ENCODE data around the gene SPI1. TPM values are rescaled to one million over a fixed set of nuclear protein-coding genes. Genes with fewer than 3 reads are reported as not detected.

Gene SPI1
- total and polyA plus RNA-seq, 2 donors (not counting 1 experiment from before 2014, with no cell fraction given) = 98.3 to 119 TPM

- no peak overlapping the region for H3K9ac ChIP-seq (ENCODE audit: low read length)
- no peak overlapping the region for H3K4me2 ChIP-seq (replicated peaks; ENCODE audit: low read depth, low read length, poor library complexity, severe bottlenecking)
- peaks cover 31% of the 10 kb centered on the region for H3K79me2 ChIP-seq (ENCODE audit: control insufficient read depth, insufficient read depth, low read length)
- Mint-ChIP-seq H3K27me3 (no peaks in the 10 kb centered on the region), H3K27ac (peak overlapping the region; percentile 74), H3K4me3 (no peak overlapping the region), H3K4me1 (peaks cover 49% of the 10 kb centered on the region), H3K9me3 (ENCODE audit: insufficient read depth) (no peaks in the 10 kb centered on the region)
- H3K9me3 ChIP-seq (ENCODE audit: control extremely low read depth in 1 of 3, control insufficient read depth in 2 of 3, insufficient read depth in 1 of 3, low read length in 2 of 3) = no peaks in the 10 kb centered on the region
- no peak overlapping the region for H3K4me3 ChIP-seq (ENCODE audit: control extremely low read depth in 1 of 5, extremely low read depth in 1 of 5, insufficient read depth in 1 of 5, low read depth in 2 of 5, low read length in 4 of 5)
- H3K27ac ChIP-seq (ENCODE audit: low read length in 2 of 2) = no peak overlapping the region
- ATAC-seq (ENCODE audit: low read depth) (no peak), DNase-seq (peak; percentile 1)
- peaks cover 35 to 56% of the 10 kb centered on the region in 2 donors for H3K4me1 ChIP-seq (ENCODE audit: control insufficient read depth in 2 of 2, insufficient read depth in 2 of 2, low read length in 2 of 2)
- CTCF ChIA-PET = interaction anchor here (0.8 to 5.7 kb wide), 4 partner anchors 12 to 17 kb away, joined by 3 to 72 read pairs (median 9); partner anchors contain the start of gene SPI1
- H3K36me3 ChIP-seq (replicated peaks in 1 of 2; ENCODE audit: control extremely low read depth in 1 of 2, control insufficient read depth in 1 of 2, extremely low read depth in 1 of 2, insufficient read depth in 2 of 2, low read length in 1 of 2) = no peaks in the 10 kb centered on the region
- TF ChIP-seq EZH2 (IDR thresholded peaks at IDR 0.05; ENCODE audit: borderline replicate concordance, insufficient read depth, low read depth, low read length, poor library complexity, severe bottlenecking) = no peak
- TF ChIP-seq, protein P1, sequence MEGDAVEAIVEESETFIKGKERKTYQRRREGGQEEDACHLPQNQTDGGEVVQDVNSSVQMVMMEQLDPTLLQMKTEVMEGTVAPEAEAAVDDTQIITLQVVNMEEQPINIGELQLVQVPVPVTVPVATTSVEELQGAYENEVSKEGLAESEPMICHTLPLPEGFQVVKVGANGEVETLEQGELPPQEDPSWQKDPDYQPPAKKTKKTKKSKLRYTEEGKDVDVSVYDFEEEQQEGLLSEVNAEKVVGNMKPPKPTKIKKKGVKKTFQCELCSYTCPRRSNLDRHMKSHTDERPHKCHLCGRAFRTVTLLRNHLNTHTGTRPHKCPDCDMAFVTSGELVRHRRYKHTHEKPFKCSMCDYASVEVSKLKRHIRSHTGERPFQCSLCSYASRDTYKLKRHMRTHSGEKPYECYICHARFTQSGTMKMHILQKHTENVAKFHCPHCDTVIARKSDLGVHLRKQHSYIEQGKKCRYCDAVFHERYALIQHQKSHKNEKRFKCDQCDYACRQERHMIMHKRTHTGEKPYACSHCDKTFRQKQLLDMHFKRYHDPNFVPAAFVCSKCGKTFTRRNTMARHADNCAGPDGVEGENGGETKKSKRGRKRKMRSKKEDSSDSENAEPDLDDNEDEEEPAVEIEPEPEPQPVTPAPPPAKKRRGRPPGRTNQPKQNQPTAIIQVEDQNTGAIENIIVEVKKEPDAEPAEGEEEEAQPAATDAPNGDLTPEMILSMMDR (IDR thresholded peaks at IDR 0.05) = no peak
- 99% methylated on average over 6 of the region's 6 CpGs for WGBS (ENCODE audit: insufficient coverage)
- no peak overlapping the region for H2AFZ ChIP-seq (ENCODE audit: insufficient read depth, low read depth, low read length, poor library complexity, severe bottlenecking)
- POLR2A ChIA-PET = interaction anchor here (0.8 to 2.2 kb wide), 4 partner anchors 10 to 143 kb away, joined by 3 to 7 read pairs (median 4); partner anchors contain the start of gene SPI1
- H4K20me1 ChIP-seq (ENCODE audit: control insufficient read depth, insufficient read depth, low read length, poor library complexity, severe bottlenecking) = no peaks in the 10 kb centered on the region
- no peaks in the 10 kb centered on the region for H3K27me3 ChIP-seq (replicated peaks in 1 of 4; ENCODE audit: control extremely low read depth in 1 of 4, control insufficient read depth in 3 of 4, insufficient read depth in 4 of 4, low read length in 3 of 4)
- intact Hi-C loops (cut with micrococcal nuclease) = no loop called here
Measured at GRCh38 chr11:47390422-47390760, 12.0 kb upstream of the SPI1 start.

DNA sequence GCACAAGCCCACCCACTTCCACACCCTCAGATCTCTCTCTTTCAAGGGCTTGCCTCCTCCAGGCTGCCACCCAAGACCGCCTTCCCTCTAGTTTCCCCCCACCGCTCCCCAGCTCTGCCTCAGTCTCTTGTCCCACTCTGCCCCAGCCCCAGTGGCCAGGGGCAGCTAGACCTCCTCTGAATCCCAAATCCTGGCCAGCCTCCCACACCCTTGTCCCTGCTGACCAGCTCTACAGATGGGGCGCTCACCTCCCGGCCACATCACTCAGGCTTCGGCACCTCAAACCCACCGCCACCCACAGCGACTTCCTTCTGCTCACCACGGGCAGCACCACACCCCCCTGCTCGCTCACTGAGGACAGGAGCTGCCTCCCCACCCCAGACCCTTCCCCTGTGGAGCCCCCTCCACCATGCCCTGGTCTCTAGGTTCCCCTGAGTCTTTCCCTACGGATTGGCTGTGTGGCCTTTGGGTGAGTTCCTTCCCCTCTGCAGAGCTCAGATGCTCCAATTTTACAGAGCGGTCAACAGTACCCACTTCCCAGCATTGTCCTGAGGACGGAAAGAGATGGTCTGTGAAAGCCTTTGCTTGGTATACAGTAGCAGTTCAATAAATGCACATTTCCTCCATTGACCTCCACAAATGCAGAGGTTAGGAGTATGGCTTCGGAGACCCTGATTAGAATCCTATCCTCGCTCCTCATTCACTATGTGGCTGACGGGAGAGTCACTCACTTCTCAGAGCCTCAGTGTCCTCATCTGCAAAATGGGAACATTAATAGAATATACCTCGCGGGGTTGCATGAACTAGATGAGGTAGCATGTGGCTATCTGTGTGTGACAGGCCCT, 11.5 kb upstream of the SPI1 start:
- no peaks in the 10 kb centered on the region for H3K9me3 ChIP-seq (ENCODE audit: control extremely low read depth in 1 of 3, control insufficient read depth in 2 of 3, insufficient read depth in 1 of 3, low read length in 2 of 3)
- no peaks in the 10 kb centered on the region for H3K27me3 ChIP-seq (replicated peaks in 1 of 4; ENCODE audit: control extremely low read depth in 1 of 4, control insufficient read depth in 3 of 4, insufficient read depth in 4 of 4, low read length in 3 of 4)
- TF ChIP-seq EZH2 (IDR thresholded peaks at IDR 0.05; ENCODE audit: borderline replicate concordance, insufficient read depth, low read depth, low read length, poor library complexity, severe bottlenecking) = no peak
- TF ChIP-seq, protein P1 (IDR thresholded peaks at IDR 0.05) = no peak
- Mint-ChIP-seq H3K27me3 (no peaks in the 10 kb centered on the region), H3K4me1 (peaks cover 43% of the 10 kb centered on the region), H3K27ac (peak overlapping the region; percentile 56), H3K9me3 (ENCODE audit: insufficient read depth) (no peaks in the 10 kb centered on the region), H3K4me3 (no peak overlapping the region)
- 47% methylated on average over 12 of the region's 17 CpGs for WGBS (ENCODE audit: insufficient coverage)
- H3K4me1 ChIP-seq (ENCODE audit: control insufficient read depth in 2 of 2, insufficient read depth in 2 of 2, low read length in 2 of 2) = peaks cover 29 to 50% of the 10 kb centered on the region in 2 donors
- ChIA-PET POLR2A (interaction anchor here (0.8 to 2.2 kb wide), 2 partner anchors 9 to 11 kb away, joined by 3 to 7 read pairs; partner anchors contain the start of gene SPI1), CTCF (interaction anchor here (0.6 to 5.7 kb wide), 8 partner anchors 10 to 583 kb away, joined by 3 to 72 read pairs (median 6); partner anchors contain the start of gene SPI1)
- H3K4me3 ChIP-seq (ENCODE audit: control extremely low read depth in 1 of 5, extremely low read depth in 1 of 5, insufficient read depth in 1 of 5, low read depth in 2 of 5, low read length in 4 of 5) = no peak overlapping the region
- H3K27ac ChIP-seq (ENCODE audit: low read length in 2 of 2) = no peak overlapping the region
- H3K36me3 ChIP-seq (replicated peaks in 1 of 2; ENCODE audit: control extremely low read depth in 1 of 2, control insufficient read depth in 1 of 2, extremely low read depth in 1 of 2, insufficient read depth in 2 of 2, low read length in 1 of 2) = no peaks in the 10 kb centered on the region
- H2AFZ ChIP-seq (ENCODE audit: insufficient read depth, low read depth, low read length, poor library complexity, severe bottlenecking) = no peak overlapping the region
- peaks cover 25% of the 10 kb centered on the region for H3K79me2 ChIP-seq (ENCODE audit: control insufficient read depth, insufficient read depth, low read length)
- ATAC-seq (ENCODE audit: low read depth) = no peak
- intact Hi-C loops (cut with micrococcal nuclease) = no loop called here
- H3K4me2 ChIP-seq (replicated peaks; ENCODE audit: low read depth, low read length, poor library complexity, severe bottlenecking) = peak overlapping the region; percentile 27
- no peaks in the 10 kb centered on the region for H4K20me1 ChIP-seq (ENCODE audit: control insufficient read depth, insufficient read depth, low read length, poor library complexity, severe bottlenecking)
- no peak for DNase-seq
- no peak overlapping the region for H3K9ac ChIP-seq (ENCODE audit: low read length)

All from B cell (primary cell).